Omental fat pad (tissue), 4 donors: ENCODE measurements around the gene UHRF2. TPM values are rescaled to one million over a fixed set of nuclear protein-coding genes. Genes with fewer than 3 reads are reported as not detected.

Experiments
- ATAC-seq: fragments of 150-250 bp; one replicate; pipeline ENCODE4 v1.9.1; 2016; ENCODE audit warnings: mild to moderate bottlenecking, moderate library complexity; ENCODE audit not compliant: low FRiP score
- DNase-seq: peaks from one replicate; pipeline ENCODE4 v3.0.0-alpha.2; 2019; ENCODE audit warnings: low spot score
- total RNA-seq, 4 donors: library from RNA; depleted of rRNA; stranded (reverse); fragments of >200 nt; gene quantifications; one replicate each; pipeline ENCODE4 v1.1.0, GENCODE V29; 2016
- TF ChIP-seq, protein P1 (sequence below), 3 donors: fragments of 450-650 bp; IDR thresholded peaks; one replicate each; pipeline ENCODE4 v1.5.1; 2016 to 2017; ENCODE audit warnings: antibody characterized with exemption in 3 of 3, mild to moderate bottlenecking in 3 of 3, moderate library complexity in 2 of 3

Gene UHRF2
- total RNA-seq, 4 donors from 2014 or later, result 33.6 to 74.7 (median 47.4) TPM

DNA sequence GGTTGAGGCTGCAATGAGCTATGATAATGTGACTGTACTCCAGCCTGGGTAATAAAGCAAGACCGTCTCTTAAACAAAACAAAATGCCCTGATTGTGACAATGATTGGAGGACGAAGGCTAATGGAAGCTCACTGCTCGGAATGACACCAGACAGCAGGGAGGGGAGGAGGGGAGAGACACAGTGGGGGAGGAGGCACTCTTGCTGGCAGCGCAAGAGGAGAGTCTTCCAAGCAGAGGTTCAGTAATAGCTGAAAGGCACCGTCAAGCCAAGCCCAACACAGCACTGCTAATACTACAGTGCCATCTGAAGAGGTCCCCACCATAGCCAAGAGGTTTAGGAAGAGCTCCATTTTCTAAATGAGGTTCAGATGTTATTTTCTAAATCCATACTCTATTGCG lies 130.2 kb downstream of the UHRF2 start:
- no peak for ATAC-seq
- DNase-seq, result no peak
- TF ChIP-seq, protein P1, sequence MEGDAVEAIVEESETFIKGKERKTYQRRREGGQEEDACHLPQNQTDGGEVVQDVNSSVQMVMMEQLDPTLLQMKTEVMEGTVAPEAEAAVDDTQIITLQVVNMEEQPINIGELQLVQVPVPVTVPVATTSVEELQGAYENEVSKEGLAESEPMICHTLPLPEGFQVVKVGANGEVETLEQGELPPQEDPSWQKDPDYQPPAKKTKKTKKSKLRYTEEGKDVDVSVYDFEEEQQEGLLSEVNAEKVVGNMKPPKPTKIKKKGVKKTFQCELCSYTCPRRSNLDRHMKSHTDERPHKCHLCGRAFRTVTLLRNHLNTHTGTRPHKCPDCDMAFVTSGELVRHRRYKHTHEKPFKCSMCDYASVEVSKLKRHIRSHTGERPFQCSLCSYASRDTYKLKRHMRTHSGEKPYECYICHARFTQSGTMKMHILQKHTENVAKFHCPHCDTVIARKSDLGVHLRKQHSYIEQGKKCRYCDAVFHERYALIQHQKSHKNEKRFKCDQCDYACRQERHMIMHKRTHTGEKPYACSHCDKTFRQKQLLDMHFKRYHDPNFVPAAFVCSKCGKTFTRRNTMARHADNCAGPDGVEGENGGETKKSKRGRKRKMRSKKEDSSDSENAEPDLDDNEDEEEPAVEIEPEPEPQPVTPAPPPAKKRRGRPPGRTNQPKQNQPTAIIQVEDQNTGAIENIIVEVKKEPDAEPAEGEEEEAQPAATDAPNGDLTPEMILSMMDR (IDR thresholded peaks at IDR 0.05), result no peak

DNA sequence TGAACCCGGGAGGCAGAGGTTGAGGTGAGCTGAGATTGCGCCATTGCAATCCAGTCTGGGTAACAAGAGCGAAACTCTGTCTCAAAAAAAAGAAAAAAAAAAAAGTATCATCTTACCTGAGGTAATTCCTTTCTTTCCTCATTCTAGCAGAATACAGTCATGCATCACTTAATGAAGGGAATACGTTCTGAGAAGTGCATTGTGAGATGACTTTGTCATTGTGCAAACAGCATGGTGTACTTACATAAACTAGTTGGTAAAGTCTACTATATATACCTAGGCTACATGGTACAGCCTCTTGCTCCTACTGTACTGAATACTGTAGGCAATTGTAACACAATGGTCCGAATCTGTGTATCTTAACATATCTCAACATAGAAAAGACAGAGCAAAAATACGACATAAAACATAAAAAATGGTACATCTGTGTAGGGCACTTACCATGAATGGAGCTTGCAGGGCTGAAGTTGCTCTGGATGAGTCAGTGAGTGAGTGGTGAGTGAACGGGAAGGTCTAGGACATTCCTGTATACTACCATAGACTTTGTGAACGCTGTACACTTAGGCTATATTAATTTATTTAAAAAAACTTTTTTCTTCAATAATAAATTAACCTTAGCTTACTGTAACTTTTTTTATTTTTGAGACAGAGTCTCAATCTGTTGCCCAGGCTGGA lies 132.2 kb downstream of the UHRF2 start:
- DNase-seq (no peak), ATAC-seq (no peak)
- TF ChIP-seq, protein P1 (IDR thresholded peaks at IDR 0.05), result no peak

GRCh38 chr9:6549106-6549800 lies 136.3 kb downstream of the UHRF2 start:
- ATAC-seq (no peak), DNase-seq (no peak)
- TF ChIP-seq, protein P1 (IDR thresholded peaks at IDR 0.05), result no peak

DNA sequence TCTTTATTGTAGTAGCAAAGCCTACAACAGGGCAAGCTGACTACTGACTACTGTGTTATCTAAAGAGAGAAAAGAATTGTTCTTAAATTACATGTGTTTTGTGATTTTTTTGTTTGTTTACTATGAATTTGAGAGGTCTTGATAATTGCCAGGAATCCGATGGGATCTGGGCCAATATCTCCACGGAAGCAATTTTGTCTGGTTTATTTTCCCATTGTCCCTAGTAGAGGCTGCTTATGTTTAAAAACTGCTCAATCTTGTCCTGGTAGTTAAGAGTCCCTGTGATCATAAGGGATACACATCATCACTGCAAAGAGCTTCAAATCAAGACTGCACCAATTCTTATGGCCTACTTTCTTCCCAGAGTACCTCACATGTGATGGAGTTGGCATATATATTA lies 138.1 kb downstream of the UHRF2 start:
- DNase-seq (no peak), ATAC-seq (no peak)
- TF ChIP-seq, protein P1 (IDR thresholded peaks at IDR 0.05), result no peak

DNA sequence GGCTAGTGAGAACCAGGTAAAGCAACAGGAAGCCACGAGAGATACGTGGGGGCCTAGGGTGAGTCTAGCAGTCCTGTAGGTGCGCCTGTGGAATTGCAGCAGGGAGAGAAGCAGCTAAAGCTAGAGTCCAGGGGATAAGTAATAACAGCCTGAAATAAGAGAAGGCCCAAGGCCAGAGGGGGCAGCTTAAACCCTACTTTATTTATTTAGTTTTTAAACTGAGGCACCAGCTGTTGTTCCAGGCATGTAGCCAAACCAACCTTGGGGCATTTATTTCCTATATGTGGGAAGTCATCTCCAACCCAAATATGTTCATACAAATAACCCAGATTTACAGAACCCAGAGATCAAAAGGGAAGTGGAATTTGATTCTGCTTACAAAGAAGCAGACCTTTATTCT lies 139.0 kb downstream of the UHRF2 start:
- TF ChIP-seq, protein P1 (IDR thresholded peaks at IDR 0.05), result no peak
- DNase-seq, result no peak

GRCh38 chr9:6552498-6553121 lies 139.6 kb downstream of the UHRF2 start:
- no peak for ATAC-seq
- no peak for DNase-seq
- TF ChIP-seq, protein P1 (IDR thresholded peaks at IDR 0.05), result no peak

More for the DNA sequence above, 139.0 kb downstream of the UHRF2 start:
- no peak for ATAC-seq
